Measurements from ENCODE around the gene MAGEA4.
"Not testable (repeated sequence)": the region's sequence is repeated elsewhere in the genome, so short reads cannot be mapped to it uniquely, and the experiment has no call there.

The MAGEA4 gene

GRCh38 chrX:151912780-151913179 is at the start of gene MAGEA4:
TSS of gene MAGEA4 (plus strand) at chrX:151912889. CDS start at chrX:151923665, 10,776 bp downstream.
- DNase-seq (ENCODE audit: low read depth in 3 of 3, low spot score in 1 of 3) = no peak

- no peak for DNase-seq (ENCODE audit: low read depth in 3 of 3, low spot score in 1 of 3)
Measured at GRCh38 chrX:151870602-151871001, 42.1 kb upstream of the MAGEA4 start.

- no peak for DNase-seq (ENCODE audit: low read depth in 3 of 3, low spot score in 1 of 3)
Measured at GRCh38 chrX:151871244-151871643, 41.4 kb upstream of the MAGEA4 start.

GRCh38 chrX:151873096-151873495 is 39.6 kb upstream of the MAGEA4 start:
- DNase-seq (ENCODE audit: low read depth in 3 of 3, low spot score in 1 of 3) = no peak

- no peak for DNase-seq (ENCODE audit: low read depth in 3 of 3, low spot score in 1 of 3)
Measured at GRCh38 chrX:151875270-151876026, 37.2 kb upstream of the MAGEA4 start.

DNA sequence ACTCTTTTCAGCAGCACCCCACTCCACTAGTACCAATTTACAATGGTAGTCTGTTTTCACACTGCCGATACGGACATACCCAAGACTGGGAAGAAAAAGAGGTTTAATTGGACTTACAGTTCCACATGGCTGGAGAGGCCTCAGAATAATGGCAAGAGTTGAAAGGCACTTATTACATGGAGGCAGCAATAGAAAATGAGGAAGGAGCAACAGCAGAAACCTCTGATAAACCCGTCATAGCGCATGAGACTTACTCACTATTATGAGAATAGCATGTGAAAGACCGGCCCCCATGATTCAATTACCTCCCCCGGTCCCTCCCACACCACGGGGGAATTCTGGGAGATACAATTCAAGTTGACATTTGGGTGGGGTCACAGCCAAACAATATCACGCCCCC is 34.1 kb upstream of the MAGEA4 start:
- DNase-seq (ENCODE audit: low read depth in 3 of 3, low spot score in 1 of 3) = no peak

DNA sequence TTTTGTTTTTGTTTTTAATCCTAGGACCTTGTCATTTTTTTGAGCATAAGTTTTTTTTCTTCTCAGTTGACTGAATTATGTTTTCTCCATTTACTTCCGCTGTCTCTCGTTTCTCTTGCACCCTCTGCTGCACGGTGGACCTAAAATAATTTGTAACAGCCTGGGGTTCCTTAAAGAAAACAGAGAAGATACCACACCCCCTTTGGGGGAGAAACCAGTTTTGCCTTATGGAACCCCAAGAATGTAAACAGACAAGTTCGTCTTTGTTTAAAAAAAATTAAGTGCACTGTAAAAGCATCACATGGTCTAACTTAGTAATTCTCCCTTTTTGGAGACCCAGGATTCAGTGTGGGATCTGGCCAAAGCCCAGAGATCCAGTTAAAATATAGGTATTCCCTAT is 32.8 kb upstream of the MAGEA4 start:
- no peak for DNase-seq (ENCODE audit: low read depth in 3 of 3, low spot score in 1 of 3)

- DNase-seq (ENCODE audit: low read depth in 3 of 3, low spot score in 1 of 3) = no peak
Measured at GRCh38 chrX:151880895-151881294, 31.8 kb upstream of the MAGEA4 start.

GRCh38 chrX:151889421-151889820 is 23.3 kb upstream of the MAGEA4 start:
- no peak for DNase-seq (ENCODE audit: low read depth in 3 of 3, low spot score in 1 of 3)

DNA sequence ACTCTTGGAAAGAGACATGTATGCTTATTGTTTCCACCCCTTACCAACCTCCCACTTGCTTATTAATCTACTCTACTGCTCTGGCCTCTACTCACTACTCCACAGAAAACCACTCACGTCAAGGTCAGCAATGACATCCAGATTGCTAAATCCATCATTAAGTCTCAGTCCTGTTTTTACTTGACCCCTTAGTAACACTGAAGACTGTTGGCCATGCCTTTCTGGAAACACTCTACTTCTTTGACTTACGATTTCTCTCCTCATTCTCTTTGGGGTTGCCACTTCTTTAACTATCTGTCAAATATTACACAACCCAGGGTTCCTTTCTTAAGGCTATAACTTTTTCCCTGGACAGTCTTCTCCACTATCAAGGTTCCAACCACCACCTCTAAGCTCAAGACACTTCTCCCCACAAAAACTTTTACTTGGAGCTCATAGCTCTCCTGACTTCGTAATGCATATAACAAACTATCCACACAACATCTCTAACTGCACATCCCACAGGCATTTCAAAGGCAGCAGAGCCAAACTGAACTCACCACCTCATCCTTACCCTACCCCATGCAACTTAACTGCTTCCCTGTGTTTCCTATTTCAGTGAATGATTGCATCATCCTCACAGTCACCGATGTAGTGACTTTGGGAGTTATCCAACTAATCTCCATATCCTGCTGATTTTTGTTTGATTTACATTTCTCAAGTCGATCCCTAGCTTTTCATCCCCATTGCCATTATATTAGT is 15.8 kb upstream of the MAGEA4 start:
- DNase-seq (ENCODE audit: low read depth in 3 of 3, low spot score in 1 of 3) = no peak

- DNase-seq (ENCODE audit: low read depth in 3 of 3, low spot score in 1 of 3) = no peak
Measured at GRCh38 chrX:151899622-151900021, 13.1 kb upstream of the MAGEA4 start.

- DNase-seq (ENCODE audit: low read depth in 3 of 3, low spot score in 1 of 3) = no peak
Measured at GRCh38 chrX:151901826-151902225, 10.9 kb upstream of the MAGEA4 start.

GRCh38 chrX:151902813-151903591 is 9.7 kb upstream of the MAGEA4 start:
- no peak for DNase-seq (ENCODE audit: low read depth in 3 of 3, low spot score in 1 of 3)

DNA sequence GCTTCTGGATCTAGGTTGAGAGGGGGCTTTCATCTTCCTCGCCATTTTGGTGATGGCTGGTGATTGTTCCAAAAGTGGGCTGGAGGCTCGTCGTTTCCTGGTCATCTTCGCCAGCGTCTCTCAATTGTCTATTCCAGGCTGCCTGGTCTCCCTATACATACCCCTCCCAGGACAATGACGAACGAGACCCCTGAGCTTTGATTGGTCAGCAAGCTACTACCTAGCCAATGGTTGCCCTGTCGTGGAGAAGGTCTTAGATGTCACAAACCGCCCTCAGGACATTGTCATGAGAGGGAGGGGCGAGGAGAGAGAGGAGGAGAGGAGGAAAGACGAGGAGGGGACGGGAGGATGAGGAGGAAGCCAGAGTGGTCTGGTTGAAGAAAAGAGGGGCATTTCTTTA is 7.7 kb upstream of the MAGEA4 start:
- no peak for DNase-seq (ENCODE audit: low read depth in 3 of 3, low spot score in 1 of 3)

- no peak for DNase-seq (ENCODE audit: low read depth in 3 of 3, low spot score in 1 of 3)
Measured at GRCh38 chrX:151912221-151912620, 468 bp upstream of the MAGEA4 start.

DNA sequence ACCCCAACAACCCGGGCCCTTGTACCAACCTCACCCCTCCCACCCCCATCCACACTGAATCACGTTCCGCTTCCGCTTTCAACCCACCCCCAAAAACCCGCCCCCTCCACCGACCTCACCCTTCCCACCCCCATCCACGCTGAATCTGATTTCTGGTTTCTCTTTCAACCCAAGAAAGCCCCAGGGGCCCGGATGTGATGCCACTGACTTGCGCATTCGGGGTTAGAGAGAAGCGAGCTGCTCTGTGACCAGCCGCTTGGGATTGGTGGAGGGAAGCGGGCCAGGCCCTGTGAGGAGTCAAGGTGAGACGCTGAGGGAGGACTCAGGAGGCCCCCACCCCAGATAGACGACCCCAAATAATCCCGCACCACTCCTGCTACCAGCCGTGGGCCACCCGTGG is 6.0 kb downstream of the MAGEA4 start:
- not testable (repeated sequence) for DNase-seq (ENCODE audit: low read depth in 3 of 3, low spot score in 1 of 3)

DNA sequence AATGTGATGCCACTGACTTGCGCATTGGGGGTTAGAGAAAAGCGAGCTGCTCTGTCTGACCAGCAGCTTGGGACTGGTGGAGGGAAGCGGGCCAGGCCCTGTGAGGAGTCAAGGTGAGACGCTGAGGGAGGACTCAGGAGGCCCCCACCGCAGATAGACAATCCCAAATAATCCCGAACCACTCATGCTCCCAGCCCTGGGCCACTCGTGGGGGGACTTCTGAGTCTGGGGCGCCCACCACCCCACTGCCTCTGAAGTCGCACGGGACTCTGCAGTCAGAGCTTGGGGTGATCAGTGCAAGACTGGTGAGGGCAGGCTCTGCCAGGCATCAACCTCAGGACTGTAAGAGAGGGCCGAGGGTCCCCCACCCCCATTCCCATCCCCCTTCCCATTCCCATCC is 6.9 kb downstream of the MAGEA4 start:
- no peak for DNase-seq (ENCODE audit: low read depth in 3 of 3, low spot score in 1 of 3)

- no peak for DNase-seq (ENCODE audit: low read depth in 3 of 3, low spot score in 1 of 3)
Measured at GRCh38 chrX:151920101-151920500, 7.4 kb downstream of the MAGEA4 start.

DNA sequence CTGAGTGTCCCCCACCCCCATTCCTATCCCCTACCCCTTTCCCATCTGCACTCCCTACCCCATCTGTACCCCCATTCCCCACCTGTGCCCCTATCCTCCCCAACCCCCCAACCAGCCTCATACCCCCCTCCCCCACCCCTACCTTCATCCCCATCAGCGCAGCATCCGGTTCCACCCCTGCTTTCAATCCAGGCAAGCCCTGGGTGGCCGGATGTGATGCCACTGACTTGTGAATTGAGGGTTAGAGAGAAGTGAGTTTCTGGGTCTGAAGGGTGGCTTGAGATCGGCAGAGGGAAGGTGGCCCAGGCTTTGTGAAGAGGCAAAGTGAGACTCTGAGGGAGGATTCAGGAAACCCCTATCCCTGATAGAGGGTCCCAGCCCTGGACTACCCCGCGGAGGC is 7.8 kb downstream of the MAGEA4 start:
- no peak for DNase-seq (ENCODE audit: low read depth in 3 of 3, low spot score in 1 of 3)

DNA sequence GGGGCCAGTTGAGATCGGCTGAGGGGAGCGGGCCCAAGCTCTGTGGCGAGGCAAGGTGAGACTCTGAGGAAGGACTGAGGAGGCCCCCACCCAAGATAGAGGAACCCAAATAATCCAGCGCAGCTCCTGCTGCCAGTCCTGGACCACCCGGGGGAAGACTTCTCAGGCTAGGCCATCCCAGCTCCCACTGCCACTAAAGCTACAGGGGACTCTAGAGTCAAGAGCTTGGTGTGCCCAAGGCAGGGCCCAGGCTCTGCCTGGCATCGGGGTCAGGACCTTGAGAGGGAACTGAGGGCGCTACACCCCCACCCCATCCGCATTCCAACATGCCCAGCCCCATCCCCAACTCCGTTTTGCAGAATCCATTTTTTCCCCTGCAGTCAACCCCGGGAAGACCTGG is 8.6 kb downstream of the MAGEA4 start:
- DNase-seq (ENCODE audit: low read depth in 3 of 3, low spot score in 1 of 3) = no peak

DNA sequence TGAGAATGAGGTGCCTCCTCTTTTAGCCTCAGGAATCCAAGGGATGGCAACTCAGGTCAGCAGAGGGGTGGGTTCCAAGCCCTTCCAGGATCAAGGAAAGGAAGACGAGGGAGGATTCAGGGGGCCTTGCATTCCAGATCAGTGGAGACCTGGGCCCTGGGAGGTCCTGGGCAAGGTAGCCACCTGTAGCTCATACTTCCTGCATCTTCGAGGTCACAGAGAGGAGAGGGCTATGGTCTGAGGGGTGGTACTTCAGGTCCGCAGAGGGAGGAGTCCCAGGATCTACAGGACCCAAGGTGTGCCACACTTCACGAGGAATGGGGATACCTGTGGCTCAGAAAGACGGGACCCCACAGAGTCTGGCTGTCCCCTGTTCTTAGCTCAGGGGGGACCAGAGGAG is 9.2 kb downstream of the MAGEA4 start:
- DNase-seq (ENCODE audit: low read depth in 3 of 3, low spot score in 1 of 3) = no peak

GRCh38 chrX:151922692-151923091 is 10.0 kb downstream of the MAGEA4 start:
- DNase-seq (ENCODE audit: low read depth in 3 of 3, low spot score in 1 of 3) = no peak
